ENCODE measurements around the gene RHOV. TPM values are rescaled to one million over a fixed set of nuclear protein-coding genes. Genes with fewer than 3 reads are reported as not detected.

The RHOV gene
- total and polyA plus RNA-seq, 2 experiments from 2014 or later = not detected

GRCh38 chr15:40859206-40859851, 14.7 kb downstream of the RHOV start:
- in situ Hi-C loops (cut with MboI) = no loop called here
- no peak overlapping the region for H2AFZ ChIP-seq
- no peak overlapping the region for H3K4me3 ChIP-seq
- H3K9me3 ChIP-seq (ENCODE audit: low read depth) = no peaks in the 10 kb centered on the region
- H3K79me2 ChIP-seq (ENCODE audit: insufficient read depth) = no peaks in the 10 kb centered on the region
- H4K20me1 ChIP-seq (ENCODE audit: insufficient read depth) = no peaks in the 10 kb centered on the region
- H3F3A ChIP-seq (ENCODE audit: insufficient read depth) = no peaks in the 10 kb centered on the region
- WGBS, 2 experiments (ENCODE audit: low coverage in 1 of 2, low lambda C conversion rate in 2 of 2, missing lambda C conversion rate in 2 of 2) = 41 to 44% methylated on average over 18 of the region's 18 CpGs
- H3K36me3 ChIP-seq (ENCODE audit: low read depth) = no peaks in the 10 kb centered on the region
- no peaks in the 10 kb centered on the region for H3K9me2 ChIP-seq (ENCODE audit: insufficient read depth)
- H3K4me2 ChIP-seq (ENCODE audit: unreplicated experiment) = no peak overlapping the region
- H3K27me3 ChIP-seq (replicated peaks; ENCODE audit: insufficient read depth) = no peaks in the 10 kb centered on the region; the same call in 1 of the 2 replicates
- peak; percentile 79 for DNase-seq
- H3K4me1 ChIP-seq (ENCODE audit: insufficient read depth) = no peaks in the 10 kb centered on the region
- H3K9ac ChIP-seq = no peak overlapping the region
- no peak for TF ChIP-seq EZH2 (IDR thresholded peaks at IDR 0.05; ENCODE audit: insufficient read depth, poor library complexity, severe bottlenecking)
- no peak overlapping the region for H3K27ac ChIP-seq

- Histone ChIP-seq H3K36me3 (ENCODE audit: low read depth) (no peaks in the 10 kb centered on the region), H3F3A (ENCODE audit: insufficient read depth) (no peaks in the 10 kb centered on the region), H4K20me1 (ENCODE audit: insufficient read depth) (no peaks in the 10 kb centered on the region), H3K4me2 (ENCODE audit: unreplicated experiment) (no peak overlapping the region), H3K9ac (no peak overlapping the region), H3K9me3 (ENCODE audit: low read depth) (no peaks in the 10 kb centered on the region), H3K27me3 (replicated peaks; ENCODE audit: insufficient read depth) (no peaks in the 10 kb centered on the region; the same call in 1 of the 2 replicates), H3K4me1 (ENCODE audit: insufficient read depth) (no peaks in the 10 kb centered on the region), H3K79me2 (ENCODE audit: insufficient read depth) (no peaks in the 10 kb centered on the region), H3K4me3 (no peak overlapping the region), H2AFZ (no peak overlapping the region), H3K27ac (no peak overlapping the region), H3K9me2 (ENCODE audit: insufficient read depth) (no peaks in the 10 kb centered on the region)
- in situ Hi-C loops (cut with MboI) = no loop called here
- DNase-seq = no peak
- WGBS, 2 experiments (ENCODE audit: low coverage in 1 of 2, low lambda C conversion rate in 2 of 2, missing lambda C conversion rate in 2 of 2) = 44 to 46% methylated on average over 10 of the region's 10 CpGs
- TF ChIP-seq EZH2phosphoT487 (IDR thresholded peaks at IDR 0.05; ENCODE audit: insufficient read depth, low read depth) = no peak
- TF ChIP-seq EZH2 (IDR thresholded peaks at IDR 0.05; ENCODE audit: insufficient read depth, poor library complexity, severe bottlenecking) = no peak
Measured at GRCh38 chr15:40858706-40859105, 15.3 kb downstream of the RHOV start.

DNA sequence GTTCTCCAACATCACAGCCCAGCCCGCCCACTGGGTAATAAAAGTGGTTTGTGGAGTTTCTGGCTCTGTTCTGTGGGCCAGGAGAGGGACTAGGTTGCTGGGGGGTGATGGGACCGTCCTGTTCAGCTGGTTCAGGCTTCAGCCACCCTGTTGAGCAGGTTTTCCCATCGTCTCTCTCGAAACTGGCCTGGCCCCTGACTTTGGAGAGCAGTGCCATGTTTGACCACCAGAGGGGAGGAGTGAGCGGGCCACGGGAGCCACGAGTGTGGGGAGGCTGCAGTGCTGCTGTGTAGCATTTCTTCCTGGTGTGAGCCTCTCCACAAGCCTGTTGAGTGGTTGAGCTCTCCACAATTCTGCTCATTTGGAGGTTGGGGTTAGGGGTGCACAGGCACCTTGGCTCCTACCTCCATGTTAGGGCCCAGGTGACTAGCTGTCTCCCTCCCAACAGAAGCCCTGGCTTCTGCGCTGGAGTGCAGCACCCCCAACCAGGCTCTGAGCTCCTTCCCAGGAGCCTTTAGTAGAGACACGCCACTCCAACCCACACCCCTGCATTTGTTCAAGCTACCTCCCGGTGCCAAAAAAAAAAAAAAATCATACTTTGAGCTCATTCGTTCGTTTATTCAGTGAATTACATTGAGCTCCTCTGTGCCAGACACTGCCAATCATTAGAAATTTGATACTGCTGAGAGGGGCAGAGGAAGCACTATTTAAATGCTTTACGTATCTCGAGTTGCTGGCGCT, 16.3 kb downstream of the RHOV start:
- Histone ChIP-seq H3F3A (ENCODE audit: insufficient read depth) (no peaks in the 10 kb centered on the region), H3K27me3 (replicated peaks; ENCODE audit: insufficient read depth) (no peaks in the 10 kb centered on the region; the same call in 1 of the 2 replicates), H3K4me2 (ENCODE audit: unreplicated experiment) (no peak overlapping the region), H2AFZ (no peak overlapping the region), H3K4me3 (no peak overlapping the region), H3K36me3 (ENCODE audit: low read depth) (no peaks in the 10 kb centered on the region), H3K27ac (no peak overlapping the region), H3K79me2 (ENCODE audit: insufficient read depth) (no peaks in the 10 kb centered on the region), H3K9ac (no peak overlapping the region), H3K9me2 (ENCODE audit: insufficient read depth) (no peaks in the 10 kb centered on the region), H3K4me1 (ENCODE audit: insufficient read depth) (no peaks in the 10 kb centered on the region), H3K9me3 (ENCODE audit: low read depth) (no peaks in the 10 kb centered on the region), H4K20me1 (ENCODE audit: insufficient read depth) (no peaks in the 10 kb centered on the region)
- peak; percentile 80 for DNase-seq
- in situ Hi-C loops (cut with MboI) = no loop called here
- WGBS, 2 experiments (ENCODE audit: low coverage in 1 of 2, low lambda C conversion rate in 2 of 2, missing lambda C conversion rate in 2 of 2) = 9 to 12% methylated on average over 15 of the region's 15 CpGs
- TF ChIP-seq EZH2 (IDR thresholded peaks at IDR 0.05; ENCODE audit: insufficient read depth, poor library complexity, severe bottlenecking) (no peak), EZH2phosphoT487 (IDR thresholded peaks at IDR 0.05; ENCODE audit: insufficient read depth, low read depth) (no peak)

GRCh38 chr15:40856746-40857145, 17.3 kb downstream of the RHOV start:
- H3K79me2 ChIP-seq (ENCODE audit: insufficient read depth) = no peaks in the 10 kb centered on the region
- H4K20me1 ChIP-seq (ENCODE audit: insufficient read depth) = no peaks in the 10 kb centered on the region
- no peak overlapping the region for H3K27ac ChIP-seq
- H3K9ac ChIP-seq = no peak overlapping the region
- H3K27me3 ChIP-seq (replicated peaks; ENCODE audit: insufficient read depth) = no peaks in the 10 kb centered on the region; the same call in 1 of the 2 replicates
- in situ Hi-C loops (cut with MboI) = no loop called here
- no peaks in the 10 kb centered on the region for H3K36me3 ChIP-seq (ENCODE audit: low read depth)
- 48 to 55% methylated on average over 7 of the region's 8 CpGs for WGBS, 2 experiments (ENCODE audit: low coverage in 1 of 2, low lambda C conversion rate in 2 of 2, missing lambda C conversion rate in 2 of 2)
- H3K4me2 ChIP-seq (ENCODE audit: unreplicated experiment) = no peak overlapping the region
- no peaks in the 10 kb centered on the region for H3K4me1 ChIP-seq (ENCODE audit: insufficient read depth)
- H3F3A ChIP-seq (ENCODE audit: insufficient read depth) = no peaks in the 10 kb centered on the region
- TF ChIP-seq EZH2 (IDR thresholded peaks at IDR 0.05; ENCODE audit: insufficient read depth, poor library complexity, severe bottlenecking) (no peak), EZH2phosphoT487 (IDR thresholded peaks at IDR 0.05; ENCODE audit: insufficient read depth, low read depth) (no peak)
- H2AFZ ChIP-seq = no peak overlapping the region
- no peaks in the 10 kb centered on the region for H3K9me2 ChIP-seq (ENCODE audit: insufficient read depth)
- H3K4me3 ChIP-seq = no peak overlapping the region
- DNase-seq = no peak
- H3K9me3 ChIP-seq (ENCODE audit: low read depth) = no peaks in the 10 kb centered on the region

Measured in GM23248 (cell line).